Activated CD4-positive, alpha-beta T cell treated with anti-CD3 and anti-CD28 coated beads, Interleukin-2, amount 10 ng/mL, durations not matched to agents 7 days and 5 days (primary cell): ENCODE results near the gene OR2T3. TPM values are rescaled to one million over a fixed set of nuclear protein-coding genes. Genes with fewer than 3 reads are reported as not detected.
"Not testable (repeated sequence)": the region's sequence is repeated elsewhere in the genome, so short reads cannot be mapped to it uniquely, and the experiment has no call there.

Experiments used
- CTCF ChIA-PET: fragments of 350-600 bp; sonication (Branson Sonifier 250); formaldehyde crosslinking; loops from one replicate; lab custom pipeline; 2021; ENCODE audit warnings: antibody characterized with exemption; lab: Charles Lee
- POLR2A ChIA-PET: fragments of 350-600 bp; sonication (Branson Sonifier 250); formaldehyde crosslinking; loops from one replicate; lab custom pipeline; 2021; ENCODE audit warnings: antibody characterized with exemption; lab: Charles Lee
- DNase-seq: peaks from one replicate; pipeline ENCODE4 v3.0.0-alpha.2; 2020
- H3K27ac Mint-ChIP-seq: one replicate; pipeline ENCODE4 v1.8.0; 2021; ENCODE audit warnings: mild to moderate bottlenecking, moderate library complexity, mixed read lengths
- H3K27me3 Mint-ChIP-seq: one replicate; pipeline ENCODE4 v1.8.0; 2021; ENCODE audit warnings: mixed read lengths
- H3K36me3 Mint-ChIP-seq: one replicate; pipeline ENCODE4 v1.8.0; 2021; ENCODE audit warnings: low read depth, mixed read lengths
- H3K4me1 Mint-ChIP-seq: one replicate; pipeline ENCODE4 v1.8.0; 2021; ENCODE audit warnings: mixed read lengths
- H3K4me3 Mint-ChIP-seq: one replicate; pipeline ENCODE4 v1.8.0; 2021; ENCODE audit warnings: mild to moderate bottlenecking, moderate library complexity, mixed read lengths
- H3K9me3 Mint-ChIP-seq: one replicate; pipeline ENCODE4 v1.8.0; 2021; ENCODE audit warnings: mixed read lengths
- total RNA-seq, 2 experiments: library from RNA; stranded (reverse); gene quantifications; one replicate each; pipeline ENCODE4 v1.2.3, GENCODE V29; 2021

Gene OR2T3
- total RNA-seq, 2 experiments from 2014 or later: not detected

GRCh38 chr1:248500305-248501035 is 27.3 kb downstream of the OR2T3 start:
- H3K27me3 Mint-ChIP-seq, H3K9me3 Mint-ChIP-seq, H3K4me3 Mint-ChIP-seq, DNase-seq, H3K27ac Mint-ChIP-seq, H3K4me1 Mint-ChIP-seq, CTCF ChIA-PET, H3K36me3 Mint-ChIP-seq, POLR2A ChIA-PET: not testable (repeated sequence)

DNA sequence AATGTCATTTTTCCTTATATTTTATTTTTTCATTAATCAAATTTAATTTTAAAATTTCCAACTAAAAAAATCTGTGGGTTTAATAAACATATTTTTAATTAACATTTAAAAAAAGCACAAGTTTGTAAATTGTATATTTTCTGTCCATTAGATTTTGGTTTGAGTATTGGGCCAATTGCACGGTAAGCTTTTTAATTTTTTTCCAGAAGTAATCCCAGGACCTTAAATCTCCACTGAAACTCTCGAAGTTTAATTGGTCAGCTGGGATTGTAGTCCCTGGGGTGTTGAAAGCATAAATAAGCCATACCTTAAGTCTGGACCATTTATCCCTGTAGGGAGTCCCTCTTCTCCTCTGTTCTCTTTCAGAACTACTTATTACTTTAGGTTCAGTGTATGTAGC is 34.6 kb downstream of the OR2T3 start, which contains the start of gene OR2G6:
OR2G6 (plus strand) TSS at position 301 of the 400 bp plus-strand sequence. CDS start 13,574 bp downstream, outside the sequence.
- CTCF ChIA-PET, H3K27ac Mint-ChIP-seq, H3K4me3 Mint-ChIP-seq, H3K27me3 Mint-ChIP-seq, H3K9me3 Mint-ChIP-seq, H3K4me1 Mint-ChIP-seq, POLR2A ChIA-PET, DNase-seq, H3K36me3 Mint-ChIP-seq: not testable (repeated sequence)

DNA sequence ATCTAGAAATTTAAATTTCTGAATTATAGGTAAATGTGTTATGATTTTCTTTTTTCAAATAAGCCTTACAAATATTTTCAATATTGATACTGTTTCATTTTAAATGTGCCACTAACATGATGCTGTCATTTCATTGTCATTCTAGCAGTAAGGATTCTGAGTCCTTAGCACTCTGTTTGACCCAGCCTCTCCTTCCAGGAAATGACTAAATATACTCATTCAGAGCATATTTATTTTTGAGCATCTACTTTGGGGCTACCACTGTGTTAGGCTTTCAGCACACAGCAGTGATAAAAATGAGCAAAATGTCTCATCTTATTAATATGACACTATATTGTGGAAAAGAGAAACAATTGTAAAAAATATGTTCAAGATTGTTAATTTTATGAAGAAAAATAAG is 37.1 kb downstream of the OR2T3 start:
- CTCF ChIA-PET, DNase-seq, H3K27me3 Mint-ChIP-seq, H3K9me3 Mint-ChIP-seq, H3K4me1 Mint-ChIP-seq, H3K4me3 Mint-ChIP-seq, H3K36me3 Mint-ChIP-seq, POLR2A ChIA-PET, H3K27ac Mint-ChIP-seq: not testable (repeated sequence)

GRCh38 chr1:248521856-248522255 is 48.7 kb downstream of the OR2T3 start:
- ChIA-PET POLR2A (no interaction called here), CTCF (no interaction called here)
- peaks cover 5% of the 10 kb centered on the region for H3K27me3 Mint-ChIP-seq
- H3K9me3 Mint-ChIP-seq: peaks cover 3% of the 10 kb centered on the region
- H3K4me3 Mint-ChIP-seq: no peak overlapping the region
- H3K4me1 Mint-ChIP-seq: no peaks in the 10 kb centered on the region
- DNase-seq: no peak
- H3K36me3 Mint-ChIP-seq: no peaks in the 10 kb centered on the region
- no peak overlapping the region for H3K27ac Mint-ChIP-seq

Other genes starting within 250 kb of the OR2T3 start
- not detected for gene OR2M4, start 241.9 kb upstream of the OR2T3 start, total RNA-seq
- not detected for gene OR2T33, start 195.4 kb upstream of the OR2T3 start, total RNA-seq
- gene OR2T12, start 169.9 kb upstream of the OR2T3 start, total RNA-seq: not detected
- not detected for gene OR2M7, start 148.8 kb upstream of the OR2T3 start, total RNA-seq
- not detected for gene OR14C36, start 124.6 kb upstream of the OR2T3 start, total RNA-seq
- not detected for gene OR2T4, start 111.7 kb upstream of the OR2T3 start, total RNA-seq
- not detected for gene OR2T6, start 97.6 kb upstream of the OR2T3 start, total RNA-seq
- not detected for gene OR2T1, start 70.3 kb upstream of the OR2T3 start, total RNA-seq
- not detected for gene OR2T2, start 27.7 kb upstream of the OR2T3 start, total RNA-seq
- gene OR2T5, start 15.2 kb downstream of the OR2T3 start, total RNA-seq: not detected
- gene OR2G6, start 34.7 kb downstream of the OR2T3 start, total RNA-seq: not detected
- gene OR2T29, start 89.4 kb downstream of the OR2T3 start, total RNA-seq: not detected
- gene OR2T34, start 101.4 kb downstream of the OR2T3 start, total RNA-seq: not detected
- not detected for gene OR2T10, start 124.3 kb downstream of the OR2T3 start, total RNA-seq
- gene OR2T11, start 161.7 kb downstream of the OR2T3 start, total RNA-seq: not detected
- gene OR2T35, start 171.9 kb downstream of the OR2T3 start, total RNA-seq: not detected
- gene OR2T27, start 182.2 kb downstream of the OR2T3 start, total RNA-seq: not detected
- not detected for gene OR14I1, start 229.4 kb downstream of the OR2T3 start, total RNA-seq